LNCAP (cell line): ENCODE results near the gene UNC5C.

Experiments used
- TF ChIP-seq, protein P1 (sequence below): fragments of 450-650 bp; IDR thresholded peaks from 2 replicates; pipeline ENCODE4 v1.5.1; 2017; ENCODE audit warnings: mild to moderate bottlenecking

The UNC5C gene

DNA sequence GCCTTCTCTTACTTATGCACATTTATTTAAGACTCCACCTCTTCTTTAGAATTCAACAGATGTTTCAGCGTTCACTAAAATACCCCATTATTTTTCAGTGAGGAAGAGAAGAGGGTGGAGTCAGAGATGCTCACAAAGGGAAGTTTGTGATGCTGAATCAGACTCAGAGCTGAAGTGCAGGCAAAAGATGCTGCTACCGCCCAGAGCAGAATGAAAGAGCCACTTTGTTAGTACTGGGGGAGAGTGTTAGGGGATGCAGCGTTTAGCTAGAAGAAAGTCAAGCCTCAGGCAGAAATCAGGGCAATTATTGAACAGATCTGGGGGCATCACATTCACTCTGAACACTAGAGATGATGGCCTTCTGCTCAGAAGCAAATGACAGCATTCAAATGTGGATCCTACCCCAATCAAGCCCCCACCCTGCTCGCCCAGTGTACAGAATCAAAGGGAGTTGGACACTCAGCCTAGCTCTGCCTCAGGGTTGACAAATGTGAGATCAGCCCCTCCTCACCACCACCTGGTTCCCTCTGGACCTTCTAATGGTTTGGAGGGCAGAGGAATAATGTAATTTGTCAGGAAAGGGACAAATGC lies 138.3 kb downstream of the UNC5C start:
- TF ChIP-seq, protein P1, sequence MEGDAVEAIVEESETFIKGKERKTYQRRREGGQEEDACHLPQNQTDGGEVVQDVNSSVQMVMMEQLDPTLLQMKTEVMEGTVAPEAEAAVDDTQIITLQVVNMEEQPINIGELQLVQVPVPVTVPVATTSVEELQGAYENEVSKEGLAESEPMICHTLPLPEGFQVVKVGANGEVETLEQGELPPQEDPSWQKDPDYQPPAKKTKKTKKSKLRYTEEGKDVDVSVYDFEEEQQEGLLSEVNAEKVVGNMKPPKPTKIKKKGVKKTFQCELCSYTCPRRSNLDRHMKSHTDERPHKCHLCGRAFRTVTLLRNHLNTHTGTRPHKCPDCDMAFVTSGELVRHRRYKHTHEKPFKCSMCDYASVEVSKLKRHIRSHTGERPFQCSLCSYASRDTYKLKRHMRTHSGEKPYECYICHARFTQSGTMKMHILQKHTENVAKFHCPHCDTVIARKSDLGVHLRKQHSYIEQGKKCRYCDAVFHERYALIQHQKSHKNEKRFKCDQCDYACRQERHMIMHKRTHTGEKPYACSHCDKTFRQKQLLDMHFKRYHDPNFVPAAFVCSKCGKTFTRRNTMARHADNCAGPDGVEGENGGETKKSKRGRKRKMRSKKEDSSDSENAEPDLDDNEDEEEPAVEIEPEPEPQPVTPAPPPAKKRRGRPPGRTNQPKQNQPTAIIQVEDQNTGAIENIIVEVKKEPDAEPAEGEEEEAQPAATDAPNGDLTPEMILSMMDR: no peak

DNA sequence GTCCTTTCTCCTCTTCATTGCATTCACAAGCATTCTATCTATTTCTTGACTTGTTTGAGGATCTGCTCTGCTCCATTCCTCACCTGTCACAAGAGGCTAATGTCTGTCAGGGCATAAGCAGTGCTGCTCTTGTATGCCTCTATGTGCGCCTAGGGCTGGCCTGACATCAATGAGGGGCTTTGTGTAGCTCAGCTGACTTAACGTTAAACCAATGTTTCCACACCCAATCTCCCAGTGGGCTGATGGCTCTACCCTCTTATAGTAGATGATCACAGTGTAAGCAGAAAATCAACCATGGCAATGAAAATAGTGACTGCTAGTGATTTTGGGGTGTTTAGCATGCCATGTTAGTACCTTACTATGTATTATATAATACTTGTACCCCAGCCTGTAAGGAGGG lies 139.0 kb downstream of the UNC5C start:
- TF ChIP-seq, protein P1: no peak

DNA sequence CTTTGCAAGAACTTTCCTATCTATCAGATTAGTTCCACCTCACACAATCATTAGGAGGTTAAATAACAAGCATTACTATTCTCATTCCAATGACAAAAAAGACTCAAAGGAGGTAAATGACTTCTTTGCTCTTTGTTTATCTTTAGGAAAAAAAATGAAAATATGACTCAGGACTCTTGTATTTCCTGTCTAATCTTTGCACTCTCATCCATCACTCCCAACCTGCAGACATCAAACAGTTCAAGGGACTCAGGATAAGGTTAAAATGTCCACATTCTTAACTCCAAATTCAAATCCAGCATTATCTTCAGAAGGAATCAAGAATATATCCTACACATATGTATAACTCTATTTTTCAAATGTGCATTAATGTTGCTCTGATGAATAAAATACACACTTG lies 139.6 kb downstream of the UNC5C start:
- TF ChIP-seq, protein P1: no peak

DNA sequence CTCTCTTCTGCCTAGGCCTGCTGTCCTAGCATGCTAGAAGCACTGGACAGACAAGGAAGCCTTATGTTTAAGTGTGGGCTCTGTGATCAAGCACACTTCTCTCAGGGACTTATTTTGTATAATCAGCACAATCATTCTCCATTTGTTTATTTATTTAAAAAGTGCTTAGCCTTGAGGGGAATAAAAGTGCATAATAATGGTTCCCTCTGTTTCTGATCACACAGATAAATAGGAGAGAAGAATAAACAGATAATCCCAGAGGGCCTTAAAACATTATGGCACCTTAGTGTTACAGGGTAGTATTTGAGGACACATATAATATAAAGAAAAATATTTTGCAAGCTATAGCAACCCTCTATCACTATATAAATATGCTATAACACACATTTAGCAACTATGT lies 146.5 kb downstream of the UNC5C start:
- TF ChIP-seq, protein P1: no peak

DNA sequence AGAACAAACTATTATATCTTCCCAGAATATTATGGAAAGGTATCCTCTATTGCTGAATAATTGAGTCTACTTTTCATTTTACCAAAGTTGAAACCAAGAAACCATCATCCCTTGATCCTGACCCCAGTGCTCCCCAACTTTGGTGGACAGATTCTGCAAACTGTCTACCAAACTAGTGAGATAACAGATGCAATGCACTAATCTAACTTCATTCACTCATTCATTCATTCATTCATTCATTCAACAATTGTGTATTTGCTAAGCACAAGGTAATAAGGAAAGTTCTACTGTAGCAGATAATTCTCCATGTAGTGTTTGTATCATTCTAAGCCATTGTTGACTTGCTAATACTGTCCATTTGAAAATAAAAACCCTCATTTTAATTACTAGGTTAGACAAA lies 150.6 kb downstream of the UNC5C start:
- TF ChIP-seq, protein P1: no peak

DNA sequence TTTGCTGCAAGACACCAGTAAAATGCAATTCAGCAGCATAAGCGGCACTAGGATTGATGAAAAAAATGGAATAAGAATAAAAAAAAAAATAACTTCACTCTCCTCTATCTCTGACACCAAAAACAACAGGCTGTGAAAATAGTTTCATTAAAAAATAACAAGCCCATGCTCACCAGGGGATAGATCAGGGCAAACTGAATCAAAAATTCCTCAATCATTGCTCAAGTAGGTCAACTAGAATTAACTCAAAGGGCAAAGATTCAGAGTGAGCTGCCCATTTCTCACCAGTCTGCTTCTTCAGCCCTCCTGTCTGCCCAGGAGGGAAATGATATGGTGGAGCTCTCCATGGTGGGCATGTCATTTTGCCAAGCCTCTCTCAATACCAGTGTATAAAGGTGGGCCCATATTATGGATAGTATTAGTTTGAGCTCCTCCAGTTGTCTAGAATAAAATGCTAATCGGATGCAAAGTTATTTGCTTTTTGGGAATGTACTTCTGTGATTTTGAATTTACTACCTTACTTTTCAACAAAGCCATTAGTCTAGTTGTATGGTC lies 153.9 kb downstream of the UNC5C start:
- TF ChIP-seq, protein P1: no peak

DNA sequence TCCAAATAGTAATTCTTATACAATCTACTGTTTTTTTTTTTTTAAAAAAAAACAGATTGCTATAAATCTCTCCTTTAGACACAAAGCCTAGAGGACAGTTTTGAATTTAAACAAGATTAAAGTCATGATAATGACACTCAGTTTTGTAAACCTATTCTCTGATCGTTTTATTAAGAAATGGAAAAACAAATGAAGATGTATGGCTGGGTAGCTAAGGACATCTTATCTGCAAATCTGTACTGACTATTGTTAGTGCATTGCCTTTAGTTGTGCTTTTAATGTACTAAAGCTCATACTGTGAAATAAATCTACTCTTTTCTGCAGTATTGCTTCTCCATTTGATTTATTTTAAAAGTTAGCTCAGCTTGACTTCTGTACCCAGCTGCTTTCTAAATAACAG lies 155.0 kb downstream of the UNC5C start:
- TF ChIP-seq, protein P1: no peak

DNA sequence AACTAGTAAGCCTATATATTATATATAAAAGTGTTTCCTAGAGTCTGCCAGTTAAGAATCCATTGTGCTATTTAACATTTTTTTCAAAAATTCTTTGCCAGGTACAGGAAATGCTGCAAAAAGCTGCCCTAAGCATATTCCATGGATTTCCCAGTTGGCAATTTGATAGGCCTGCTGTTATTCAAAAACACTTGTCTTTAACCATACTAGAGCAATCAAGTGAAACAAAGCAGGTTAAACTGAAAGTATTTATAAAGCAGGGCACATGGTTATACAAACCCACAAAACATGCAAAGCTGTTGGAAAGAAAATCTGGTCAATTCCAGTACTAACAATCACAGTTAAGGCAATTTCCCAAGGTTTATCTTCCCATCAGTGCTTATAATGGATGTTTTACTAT lies 159.9 kb downstream of the UNC5C start:
- TF ChIP-seq, protein P1: no peak
